HPDE6-E6E7 (cell line): ENCODE results near the gene APC.

Experiments
- DNase-seq: peaks from one replicate; pipeline ENCODE4 v3.0.0; 2011; ENCODE audit warnings: missing footprints; ENCODE audit errors: extremely low spot score

The APC gene

GRCh38 chr5:112737463-112738190, at the start of gene APC:
APC (plus strand) TSS chr5:112737885; CDS start chr5:112754891, 17,006 bp downstream.
- DNase-seq: peak; percentile 86

- no peak for DNase-seq
Observed at GRCh38 chr5:112689155-112689909, 48.4 kb upstream of the APC start.

- no peak for DNase-seq
Observed at GRCh38 chr5:112690605-112691338, 46.9 kb upstream of the APC start.

- no peak for DNase-seq
Observed at GRCh38 chr5:112691339-112691680, 46.4 kb upstream of the APC start.

- no peak for DNase-seq
Observed at GRCh38 chr5:112691758-112692157, 45.9 kb upstream of the APC start.

- no peak for DNase-seq
Observed at GRCh38 chr5:112692472-112692871, 45.2 kb upstream of the APC start.

- no peak for DNase-seq
Observed at GRCh38 chr5:112693301-112693700, 44.4 kb upstream of the APC start.

GRCh38 chr5:112694853-112695709, 42.6 kb upstream of the APC start:
- DNase-seq: no peak

- no peak for DNase-seq
Observed at GRCh38 chr5:112696786-112697185, 40.9 kb upstream of the APC start.

- DNase-seq: no peak
Observed at GRCh38 chr5:112697322-112697721, 40.4 kb upstream of the APC start.

- DNase-seq: no peak
Observed at GRCh38 chr5:112697833-112698232, 39.9 kb upstream of the APC start.

- DNase-seq: no peak
Observed at GRCh38 chr5:112703866-112704820, 33.5 kb upstream of the APC start.

- DNase-seq: no peak
Observed at GRCh38 chr5:112706446-112707016, 31.2 kb upstream of the APC start.

- peak; percentile 99 for DNase-seq
Observed at GRCh38 chr5:112707187-112708102, 30.2 kb upstream of the APC start.

GRCh38 chr5:112708103-112708622, 29.5 kb upstream of the APC start:
- DNase-seq: no peak

- DNase-seq: no peak
Observed at GRCh38 chr5:112709416-112709815, 28.3 kb upstream of the APC start.

GRCh38 chr5:112710896-112711295, 26.8 kb upstream of the APC start:
- DNase-seq: no peak

GRCh38 chr5:112711436-112711835, 26.2 kb upstream of the APC start:
- no peak for DNase-seq

GRCh38 chr5:112713206-112713605, 24.5 kb upstream of the APC start:
- no peak for DNase-seq
